ENCODE results near the gene ADIG. TPM values are rescaled to one million over a fixed set of nuclear protein-coding genes. Genes with fewer than 3 reads are reported as not detected.
A peak's percentile ranks its signal among the peaks of the same experiment; 100 is the strongest.

Gene ADIG
- total and polyA plus RNA-seq, 2 of the 13 experiments (the other 11 are each of a cell fraction or from before 2014, with no cell fraction given) = 0.15 TPM; not detected in 1

- Histone ChIP-seq H3K79me2 (ENCODE audit: insufficient read depth, low read length) (no peaks in the 10 kb centered on the region), H3K27me3 (ENCODE audit: control insufficient read depth in 1 of 2, insufficient read depth in 2 of 2, low read length in 2 of 2) (peaks cover 2 to 30% of the 10 kb centered on the region in 2 experiments; a peak in 4 of 5 replicates), H3K4me3 (replicated peaks in 1 of 3; ENCODE audit: insufficient read depth in 1 of 3, low read depth in 2 of 3, low read length in 3 of 3) (no peak overlapping the region), H3K9me3 (ENCODE audit: low read length) (no peaks in the 10 kb centered on the region), H3K4me2 (ENCODE audit: low read depth, low read length) (no peak overlapping the region), H3K9ac (ENCODE audit: insufficient read depth, low read depth, low read length) (no peak overlapping the region), H2AFZ (ENCODE audit: low read length) (no peak overlapping the region), H3K36me3 (replicated peaks in 1 of 2; ENCODE audit: control insufficient read depth in 1 of 2, insufficient read depth in 2 of 2, low read length in 2 of 2) (no peaks in the 10 kb centered on the region), H4K20me1 (ENCODE audit: insufficient read depth, low read length) (no peaks in the 10 kb centered on the region), H3K4me1 (ENCODE audit: insufficient read depth, low read length) (peaks cover 30% of the 10 kb centered on the region), H3K27ac (ENCODE audit: extremely low read length, insufficient read depth, low read length) (no peak overlapping the region)
- 44% methylated on average over 17 of the region's 18 CpGs for WGBS (ENCODE audit: low lambda C conversion rate)
- in situ Hi-C loops (cut with HindIII; ENCODE audit: extremely low pct_ligation_motif_present, low pct_unique_long_range_greater_than_20kb) (no loop called here), intact Hi-C loops (cut with micrococcal nuclease; ENCODE audit: unreplicated experiment) (no loop called here)
- no peak for DNase-seq (ENCODE audit: low spot score)
- no peak for FAIRE-seq
- POLR2A ChIA-PET = no interaction called here
- no TSS peak for BruUV-seq (replicated peaks)
- CTCF ChIA-PET (ENCODE audit: low intra/inter-chr PET ratio, low total read pairs) = no interaction called here
- ATAC-seq = peak; percentile 32
- TF ChIP-seq DR1 (CRISPR knock-in tag; IDR thresholded peaks at IDR 0.05) (no peak), ZNF646 (CRISPR knock-in tag; IDR thresholded peaks at IDR 0.05) (no peak), HNRNPL (IDR thresholded peaks at IDR 0.05; ENCODE audit: low read depth, low read length) (peak; percentile 74; the same call in 1 of the 2 replicates), ZNF280B (CRISPR knock-in tag; IDR thresholded peaks at IDR 0.05; ENCODE audit: borderline replicate concordance) (peak; percentile 57; the same call in 1 of the 2 replicates), ZNF800 (CRISPR knock-in tag; IDR thresholded peaks at IDR 0.05) (no peak), LCORL (IDR thresholded peaks at IDR 0.05) (no peak), LCORL (CRISPR knock-in tag; IDR thresholded peaks at IDR 0.05) (no peak), ZFP62 (CRISPR knock-in tag; IDR thresholded peaks at IDR 0.05) (no peak)
These were observed 9.9 kb downstream of the ADIG start for GRCh38 chr20:38590676-38591473.

All from HepG2 (cell line).